ENCODE data around the gene CHRNB1.

CHRNB1 gene

GRCh38 chr17:7435676-7436555, 8.9 kb upstream of the CHRNB1 start:
- peak overlapping the region; percentile 73 for H3K27ac ChIP-seq
- TF ChIP-seq, protein P1, sequence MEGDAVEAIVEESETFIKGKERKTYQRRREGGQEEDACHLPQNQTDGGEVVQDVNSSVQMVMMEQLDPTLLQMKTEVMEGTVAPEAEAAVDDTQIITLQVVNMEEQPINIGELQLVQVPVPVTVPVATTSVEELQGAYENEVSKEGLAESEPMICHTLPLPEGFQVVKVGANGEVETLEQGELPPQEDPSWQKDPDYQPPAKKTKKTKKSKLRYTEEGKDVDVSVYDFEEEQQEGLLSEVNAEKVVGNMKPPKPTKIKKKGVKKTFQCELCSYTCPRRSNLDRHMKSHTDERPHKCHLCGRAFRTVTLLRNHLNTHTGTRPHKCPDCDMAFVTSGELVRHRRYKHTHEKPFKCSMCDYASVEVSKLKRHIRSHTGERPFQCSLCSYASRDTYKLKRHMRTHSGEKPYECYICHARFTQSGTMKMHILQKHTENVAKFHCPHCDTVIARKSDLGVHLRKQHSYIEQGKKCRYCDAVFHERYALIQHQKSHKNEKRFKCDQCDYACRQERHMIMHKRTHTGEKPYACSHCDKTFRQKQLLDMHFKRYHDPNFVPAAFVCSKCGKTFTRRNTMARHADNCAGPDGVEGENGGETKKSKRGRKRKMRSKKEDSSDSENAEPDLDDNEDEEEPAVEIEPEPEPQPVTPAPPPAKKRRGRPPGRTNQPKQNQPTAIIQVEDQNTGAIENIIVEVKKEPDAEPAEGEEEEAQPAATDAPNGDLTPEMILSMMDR (conservative IDR thresholded peaks at IDR 0.05), result no peak
- TF ChIP-seq ZFX (IDR thresholded peaks at IDR 0.05), result no peak

DNA sequence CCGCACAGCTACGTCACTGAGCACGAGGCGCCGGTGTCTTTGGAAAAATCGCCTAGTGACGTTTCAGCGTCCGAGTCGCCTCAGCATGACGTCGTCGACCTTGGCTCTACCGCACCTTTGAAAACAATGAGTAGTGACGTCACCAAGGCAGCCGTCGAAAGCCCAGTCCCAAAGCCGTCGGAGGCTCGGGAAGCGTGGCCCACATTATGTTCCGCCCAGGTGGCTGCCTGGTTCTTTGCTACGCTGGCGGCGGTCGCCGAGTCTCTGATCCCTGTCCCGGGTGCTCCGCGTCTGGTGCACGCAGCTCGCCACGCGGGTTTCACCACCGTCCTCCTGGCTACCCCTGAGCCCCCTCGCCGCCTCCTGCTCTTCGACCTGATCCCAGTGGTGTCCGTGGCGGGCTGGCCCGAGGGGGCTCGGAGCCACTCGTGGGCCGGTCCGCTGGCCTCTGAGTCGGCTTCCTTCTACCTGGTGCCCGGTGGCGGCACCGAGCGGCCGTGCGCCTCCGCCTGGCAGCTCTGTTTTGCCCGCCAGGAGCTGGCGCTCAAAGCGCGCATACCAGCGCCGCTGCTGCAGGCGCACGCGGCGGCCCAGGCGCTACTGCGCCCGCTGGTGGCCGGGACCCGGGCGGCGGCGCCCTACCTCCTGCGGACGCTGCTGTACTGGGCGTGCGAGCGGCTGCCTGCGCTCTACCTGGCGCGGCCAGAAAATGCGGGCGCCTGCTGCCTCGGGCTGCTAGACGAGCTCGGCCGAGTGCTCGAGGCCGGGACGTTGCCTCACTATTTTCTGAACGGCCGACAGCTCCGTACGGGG, 8.1 kb upstream of the CHRNB1 start:
- H3K27ac ChIP-seq, result peak overlapping the region; percentile 73

GRCh38 chr17:7437369-7437863, 7.4 kb upstream of the CHRNB1 start:
- H3K27ac ChIP-seq, result peak overlapping the region; percentile 73
- TF ChIP-seq ZFX (IDR thresholded peaks at IDR 0.05), result no peak
- TF ChIP-seq, protein P1 (conservative IDR thresholded peaks at IDR 0.05), result 0 out of 2 replicates have a peak, but pooled peaks have one; percentile 42

More for the DNA sequence above, 8.1 kb upstream of the CHRNB1 start:
- no peak for TF ChIP-seq ZFX (IDR thresholded peaks at IDR 0.05)
- TF ChIP-seq, protein P1 (conservative IDR thresholded peaks at IDR 0.05), result peak; percentile 89

GRCh38 chr17:7437950-7438614, 6.8 kb upstream of the CHRNB1 start:
- TF ChIP-seq, protein P1 (conservative IDR thresholded peaks at IDR 0.05), result no peak
- TF ChIP-seq ZFX (IDR thresholded peaks at IDR 0.05), result no peak
- H3K27ac ChIP-seq, result no peak overlapping the region

GRCh38 chr17:7438656-7439460, 6.0 kb upstream of the CHRNB1 start:
- no peak for TF ChIP-seq ZFX (IDR thresholded peaks at IDR 0.05)
- TF ChIP-seq, protein P1 (conservative IDR thresholded peaks at IDR 0.05), result no peak
- H3K27ac ChIP-seq, result no peak overlapping the region

DNA sequence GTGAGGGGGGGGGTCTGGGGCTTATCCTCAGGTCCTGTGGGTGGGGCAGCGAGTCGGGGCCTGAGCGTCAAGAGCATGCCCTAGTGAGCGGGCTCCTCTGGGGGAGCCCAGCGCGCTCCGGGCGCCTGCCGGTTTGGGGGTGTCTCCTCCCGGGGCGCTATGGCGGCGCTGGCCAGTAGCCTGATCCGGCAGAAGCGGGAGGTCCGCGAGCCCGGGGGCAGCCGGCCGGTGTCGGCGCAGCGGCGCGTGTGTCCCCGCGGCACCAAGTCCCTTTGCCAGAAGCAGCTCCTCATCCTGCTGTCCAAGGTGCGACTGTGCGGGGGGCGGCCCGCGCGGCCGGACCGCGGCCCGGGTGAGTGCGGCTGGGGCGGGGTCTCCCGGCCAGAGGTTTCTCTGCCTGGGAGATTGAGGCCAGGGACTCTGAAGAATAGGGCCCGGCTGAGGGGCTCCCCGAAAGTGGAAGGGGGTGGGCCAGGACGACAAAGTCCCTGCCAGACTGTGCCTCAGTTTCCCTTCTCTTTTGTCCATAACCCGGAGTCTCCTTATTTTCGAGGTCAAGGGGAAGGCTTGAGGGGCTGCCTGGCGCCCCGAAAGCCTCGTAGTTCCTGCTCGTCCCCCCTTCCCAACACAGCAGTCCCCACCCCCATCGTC, 5.3 kb upstream of the CHRNB1 start, which contains the start of gene FGF11:
Gene FGF11, plus strand, starts transcription at position 51 of the 651 bp plus-strand sequence. Its CDS starts 109 bp downstream, at position 160.
- no peak within 1 kb of the TSS for H3K27ac ChIP-seq
- TF ChIP-seq, protein P1 (conservative IDR thresholded peaks at IDR 0.05), result no peak
- TF ChIP-seq ZFX (IDR thresholded peaks at IDR 0.05), result no peak

Data from C4-2B (cell line).